Astrocyte (in vitro differentiated cells and primary cell): Measurements from ENCODE around the gene ERFL.

Experiments
- CTCF ChIP-seq: IDR thresholded peaks from 2 replicates; pipeline ENCODE4 v1.5.1; 2011; ENCODE audit warnings: low read depth, mild to moderate bottlenecking, inconsistent platforms, low read length, moderate library complexity; ENCODE audit not compliant: insufficient read depth
- EZH2 ChIP-seq: IDR thresholded peaks from 2 replicates; pipeline ENCODE4 v1.6.1; 2012; ENCODE audit warnings: mild to moderate bottlenecking, low read length, inconsistent platforms; ENCODE audit not compliant: insufficient read depth

- TF ChIP-seq CTCF (no peak), EZH2 (no peak)
Observed at GRCh38 chr19:41908724-41909464, 19.4 kb downstream of the ERFL start.
